HG03103 (cell line): ENCODE data around the gene FAM170B.

ENCODE experiments used
- ATAC-seq: cut with Tn5 transposase; IDR thresholded peaks from one replicate; pipeline ENCODE4 v1.9.1; 2021; ENCODE audit warnings: low read depth; ENCODE audit not compliant: unreplicated experiment

FAM170B gene

DNA sequence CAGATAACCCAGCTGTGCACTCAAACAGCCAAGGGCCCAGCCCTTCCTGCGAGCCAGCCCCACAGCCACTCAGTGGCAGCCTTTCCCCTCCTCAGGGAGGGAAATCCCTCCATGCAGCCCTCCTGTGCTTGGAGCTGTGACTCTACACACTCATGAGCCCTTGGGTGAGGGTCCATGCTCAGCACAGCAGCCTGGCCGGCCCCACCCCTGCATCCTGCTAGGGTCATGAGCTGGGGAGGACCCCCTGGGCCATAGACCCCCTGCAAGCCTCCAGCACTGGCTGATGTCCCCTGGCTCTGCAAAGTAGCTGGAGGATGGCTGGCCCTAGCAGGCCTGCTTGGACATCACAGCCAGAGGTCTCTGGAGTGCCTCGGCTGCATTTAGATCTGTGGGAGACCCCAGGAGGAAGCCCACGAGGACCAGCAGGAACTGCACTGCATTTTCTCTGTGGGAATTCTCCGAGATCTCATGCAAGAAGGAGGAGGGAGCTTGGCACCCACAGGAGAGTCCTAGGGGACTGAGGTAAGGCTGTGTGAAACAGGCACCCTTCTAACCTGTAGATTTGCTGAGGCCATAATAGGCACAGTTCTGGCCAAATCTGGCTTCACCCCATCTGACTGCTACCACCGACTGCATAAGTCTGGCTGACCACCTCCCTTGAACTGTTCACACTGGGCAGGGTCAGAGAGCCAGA lies 37.0 kb upstream of the FAM170B start:
- no peak for ATAC-seq

DNA sequence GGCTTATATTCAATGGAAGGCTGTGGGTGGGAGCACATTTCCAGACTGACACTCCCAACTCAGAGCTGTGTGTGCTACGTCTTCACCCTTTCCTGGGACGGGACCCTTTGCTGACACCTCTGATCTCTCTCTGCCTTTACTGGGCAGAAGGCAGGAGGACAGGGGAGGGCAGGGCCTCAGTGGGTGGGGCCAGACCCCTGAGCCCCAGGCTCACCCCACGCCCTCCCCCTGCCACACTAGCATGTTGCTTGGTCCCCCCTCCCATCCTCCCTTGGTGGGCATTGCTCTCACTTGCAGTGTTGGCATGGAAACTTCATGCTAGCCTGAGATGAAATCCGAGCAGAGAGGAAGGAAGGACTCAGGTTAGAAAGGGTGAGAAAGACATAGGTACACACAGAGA lies 36.0 kb upstream of the FAM170B start:
- ATAC-seq, result no peak

DNA sequence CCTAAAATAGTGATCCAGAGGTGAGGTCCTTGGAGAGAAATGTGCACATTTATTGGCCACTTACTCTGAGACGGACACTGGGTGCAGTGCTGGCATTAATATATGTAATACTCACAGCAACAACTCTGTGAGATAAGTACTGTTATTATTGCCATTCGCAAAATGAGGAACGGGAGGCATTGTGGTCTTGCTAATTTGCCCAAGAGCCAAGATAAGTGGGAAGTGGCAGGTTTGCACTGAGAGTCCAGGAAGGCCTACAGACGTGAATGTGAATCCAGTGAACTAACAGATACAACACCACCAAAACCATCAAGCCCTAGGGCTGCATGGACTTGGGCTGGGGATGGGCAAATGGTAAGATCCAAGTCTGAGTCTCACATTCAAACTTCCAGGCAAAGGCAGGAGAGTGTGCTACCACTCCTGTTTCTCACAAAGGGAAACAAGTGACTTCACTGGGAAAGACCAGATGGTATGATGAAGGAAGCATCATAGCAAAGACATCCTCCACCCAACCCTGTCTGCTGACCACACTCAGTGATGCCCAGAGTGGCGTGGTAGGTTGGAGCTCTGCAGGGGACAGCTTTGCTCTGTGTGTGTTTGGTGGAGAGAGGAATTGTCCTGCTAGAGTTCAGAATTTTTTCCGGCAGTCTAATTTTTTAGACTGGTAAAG lies 35.1 kb upstream of the FAM170B start:
- no peak for ATAC-seq

DNA sequence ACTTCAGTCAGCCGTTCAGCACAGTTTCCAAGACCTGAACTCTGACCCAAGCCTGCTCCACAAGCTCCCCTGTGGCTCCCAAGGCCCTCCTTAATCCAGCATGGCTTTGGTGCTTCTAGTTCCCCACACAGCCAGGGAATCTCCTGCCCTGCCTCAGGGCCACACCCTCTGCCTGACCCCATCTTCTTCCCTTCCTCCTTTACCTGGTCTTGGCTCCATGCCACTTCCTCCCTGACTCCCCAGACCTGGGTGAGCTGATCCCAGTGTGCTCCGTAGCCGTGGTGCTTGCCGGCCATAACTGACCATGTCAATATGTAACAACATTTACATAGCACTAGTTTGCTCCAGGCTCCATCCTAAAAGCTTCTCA lies 34.3 kb upstream of the FAM170B start:
- no peak for ATAC-seq

DNA sequence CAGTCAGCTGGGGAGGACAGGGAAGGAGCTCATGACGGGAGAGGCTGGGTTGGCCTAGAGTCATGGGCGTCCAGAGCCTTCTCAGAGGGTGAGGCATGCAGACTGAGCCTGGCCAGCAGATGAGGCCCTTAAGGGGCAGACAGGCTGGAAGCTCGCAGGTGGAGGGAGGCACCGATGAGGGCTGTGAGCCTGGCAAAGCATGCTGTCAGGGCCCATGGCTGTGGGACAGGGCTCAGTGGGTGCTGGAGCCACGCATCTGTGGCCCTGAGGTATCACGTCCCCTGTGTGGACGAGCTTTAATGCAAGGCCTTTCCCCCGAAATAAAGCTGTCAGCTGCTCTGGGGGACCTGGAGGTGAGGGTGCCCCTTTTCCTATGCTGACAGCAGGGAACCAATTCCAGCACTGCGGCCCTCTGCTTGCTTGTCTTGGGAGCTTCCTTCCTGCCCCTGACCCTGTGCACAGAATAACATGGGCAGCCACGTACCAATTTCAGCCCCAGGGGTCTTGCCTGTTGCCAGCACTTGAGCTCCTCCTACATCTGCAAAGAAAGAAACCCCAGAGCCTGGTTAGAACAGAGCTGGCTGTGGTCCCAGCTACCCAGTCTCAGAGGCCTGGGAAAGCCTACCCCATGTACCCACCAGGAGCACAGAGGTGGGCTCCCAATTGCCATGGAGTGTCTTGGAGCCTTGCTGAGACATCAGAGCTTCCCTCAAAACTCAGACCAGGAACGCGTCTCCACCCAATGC lies 33.8 kb upstream of the FAM170B start:
- no peak for ATAC-seq

DNA sequence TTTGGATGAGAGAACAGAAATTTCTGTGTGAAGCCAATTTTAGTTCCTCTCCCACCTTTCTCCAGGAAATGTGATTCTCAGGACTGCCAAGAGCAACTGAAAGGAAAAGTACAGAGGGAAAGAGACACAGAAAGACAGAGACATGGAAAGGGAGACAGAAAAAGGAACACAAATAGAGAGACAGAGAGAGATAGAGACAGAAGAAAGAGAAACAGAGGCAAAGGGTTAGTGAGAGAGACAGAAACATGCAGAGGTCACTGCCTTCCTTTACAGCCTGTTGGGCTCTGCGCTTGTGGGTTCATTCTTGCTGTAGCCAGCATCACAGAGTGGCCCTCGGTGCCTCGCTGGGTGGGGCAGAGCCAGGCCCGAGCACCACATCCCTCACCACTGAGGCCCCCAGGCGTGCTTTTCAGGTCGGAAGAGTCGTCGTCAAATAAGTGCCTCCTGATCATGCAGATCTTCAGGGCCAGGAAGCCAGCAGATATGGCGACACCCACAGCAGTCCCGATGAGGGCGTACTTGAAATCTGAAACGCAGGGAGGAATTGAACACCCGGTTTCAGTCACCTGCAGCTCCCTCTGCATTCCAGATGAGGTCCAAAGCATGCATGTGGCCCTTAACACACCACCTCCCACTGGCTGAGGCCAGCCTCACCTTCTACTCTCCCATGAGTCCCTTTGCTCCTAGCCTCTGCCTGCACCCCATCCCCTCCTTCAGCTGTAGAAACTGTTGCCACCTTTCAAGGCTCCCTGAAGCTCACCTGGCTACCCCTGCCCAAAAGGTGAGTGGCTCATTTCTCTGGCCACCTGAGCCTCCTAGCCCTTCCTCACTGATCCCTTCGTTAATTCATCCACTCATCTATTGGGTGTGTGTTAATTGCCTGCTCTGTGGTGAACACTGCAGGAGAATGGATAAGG lies 32.9 kb upstream of the FAM170B start:
- no peak for ATAC-seq

DNA sequence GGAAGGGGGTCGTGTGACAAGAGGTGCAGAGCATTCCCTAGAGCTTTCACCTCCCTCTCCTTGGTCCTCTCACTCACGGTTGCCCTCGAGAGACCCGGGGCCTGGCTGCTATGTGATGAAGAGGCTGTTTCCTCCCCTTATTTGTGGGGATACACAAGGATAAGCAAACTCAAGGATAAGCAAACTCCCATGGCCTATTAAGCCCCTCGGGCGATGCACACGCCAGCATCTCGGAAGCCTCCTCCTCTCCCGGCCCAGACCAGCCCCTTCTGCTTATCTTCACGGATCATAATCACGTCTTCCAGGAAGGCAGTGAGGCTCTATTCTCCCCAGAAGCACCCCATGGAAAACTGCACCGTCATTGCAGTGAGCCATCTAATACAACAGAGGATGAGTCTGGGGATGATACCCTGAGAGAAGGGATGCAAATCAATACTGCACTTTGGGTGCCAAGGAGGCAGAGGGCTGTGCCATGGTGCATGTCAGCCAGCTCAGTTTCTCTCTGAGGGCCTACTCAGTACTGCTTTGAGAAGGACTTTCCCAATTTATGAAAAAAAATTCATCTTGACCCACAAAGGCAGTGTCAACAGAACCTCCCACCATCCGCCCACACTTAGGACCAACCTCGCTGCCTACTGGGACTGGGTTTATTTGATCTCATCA lies 32.1 kb upstream of the FAM170B start:
- ATAC-seq, result no peak

DNA sequence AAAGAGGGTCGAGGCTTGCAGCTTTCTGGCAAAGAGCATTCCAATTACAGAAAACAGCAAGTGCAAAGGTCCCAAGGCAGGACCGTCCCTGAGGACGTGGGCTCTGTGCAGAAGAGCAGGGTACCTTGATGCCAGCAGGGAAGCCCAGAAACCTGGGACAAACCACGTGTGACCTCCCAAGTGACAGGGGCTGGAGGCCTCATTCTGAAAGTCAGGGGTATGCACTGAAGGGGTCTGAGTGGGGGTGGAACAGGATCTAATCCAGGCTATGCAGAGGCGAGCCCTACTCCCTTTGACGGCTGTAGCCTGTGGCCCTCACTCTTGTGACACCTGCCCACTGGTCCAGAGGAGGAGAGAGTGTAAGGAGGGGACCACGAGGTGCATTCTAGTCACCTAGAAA lies 31.4 kb upstream of the FAM170B start:
- no peak for ATAC-seq

DNA sequence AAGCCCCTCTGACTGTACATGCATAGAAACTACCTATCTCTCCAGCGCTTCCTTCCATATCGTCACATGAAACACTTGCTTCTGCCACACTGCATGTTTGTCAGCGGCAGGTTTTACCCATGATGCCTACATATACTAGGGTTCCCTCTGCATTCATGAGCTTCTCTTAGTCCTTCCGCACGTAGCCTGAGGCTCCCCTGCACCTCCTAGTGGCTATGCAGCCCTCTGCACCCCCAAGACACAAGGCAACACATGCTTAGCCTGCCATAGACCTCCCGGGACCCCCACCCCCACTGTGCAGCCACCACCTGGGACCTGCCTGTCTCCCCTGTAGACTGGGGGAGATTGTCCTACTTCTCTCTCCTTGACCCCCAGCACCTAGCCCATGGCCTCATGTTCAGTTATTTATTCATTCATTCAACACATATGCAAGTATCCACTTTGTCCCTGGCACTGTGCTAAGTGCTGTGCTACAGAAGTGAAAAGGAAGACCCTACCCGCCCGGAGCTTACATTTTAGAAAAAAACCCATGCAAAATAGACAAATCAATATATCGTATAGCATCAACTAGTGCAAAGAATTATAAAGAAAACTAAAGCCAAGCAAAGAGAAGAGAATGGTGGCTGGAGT lies 30.9 kb upstream of the FAM170B start:
- ATAC-seq, result peak; percentile 86

DNA sequence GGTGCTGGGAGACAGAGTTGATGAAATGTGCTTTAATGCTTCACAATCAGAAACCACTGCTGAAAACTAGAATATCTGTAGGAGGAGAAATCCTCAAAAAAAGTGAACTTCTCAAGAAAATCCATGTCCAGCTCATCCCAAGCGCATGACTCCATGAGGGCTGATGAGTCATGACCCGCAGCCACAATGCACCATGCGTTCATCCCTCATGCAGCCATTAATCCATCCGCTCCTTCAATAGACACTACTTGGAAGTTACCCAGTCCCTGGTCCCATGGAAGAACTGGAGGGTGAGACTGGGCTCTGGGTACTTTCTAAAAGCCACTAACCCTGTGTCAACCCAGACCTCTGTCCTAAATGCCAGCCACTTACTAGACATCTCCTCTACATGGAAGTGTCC lies 29.9 kb upstream of the FAM170B start:
- ATAC-seq, result no peak

DNA sequence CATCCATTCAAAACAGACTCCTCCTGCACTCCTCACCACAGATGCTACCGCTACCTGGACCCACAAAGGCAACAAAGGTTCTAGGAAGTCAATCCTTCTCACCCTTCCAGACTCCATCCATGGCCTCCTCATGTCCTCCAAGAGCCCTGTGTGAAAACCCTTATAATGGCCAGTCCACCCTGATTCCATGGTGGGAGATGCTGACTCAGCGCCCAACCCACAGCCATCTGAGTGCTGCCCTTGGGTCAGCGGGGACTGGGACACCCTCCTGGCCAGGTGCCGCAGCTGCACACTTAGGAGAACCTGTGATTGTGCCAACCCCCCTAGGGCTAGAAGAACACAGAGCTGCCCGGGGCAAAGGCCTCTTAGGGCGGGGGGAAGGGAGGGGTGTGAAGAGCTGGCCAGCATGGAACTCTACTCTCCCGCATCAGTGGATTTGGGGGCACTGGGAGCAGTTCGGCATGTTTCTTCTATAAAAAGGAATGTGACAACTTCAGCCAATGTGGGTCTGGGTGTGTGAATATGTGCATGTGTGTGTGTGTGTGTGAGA lies 29.0 kb upstream of the FAM170B start:
- no peak for ATAC-seq

DNA sequence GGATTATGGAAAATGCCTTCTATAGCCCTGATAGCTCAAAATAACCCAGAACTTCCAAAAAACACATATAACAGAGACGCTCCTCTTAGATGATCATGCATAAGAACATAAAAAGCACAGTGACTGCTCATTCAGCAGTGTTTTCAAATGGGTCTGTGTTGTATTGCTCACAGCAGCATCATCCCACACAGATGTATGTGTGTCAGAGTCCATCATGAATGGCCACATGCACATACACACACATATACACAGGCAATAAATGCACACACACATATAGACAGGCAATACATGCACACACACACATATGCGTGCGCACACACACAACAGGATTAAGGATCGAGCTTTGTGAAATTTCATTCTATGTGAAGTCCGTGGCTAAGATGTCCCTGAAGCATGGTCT lies 28.2 kb upstream of the FAM170B start:
- ATAC-seq, result no peak

DNA sequence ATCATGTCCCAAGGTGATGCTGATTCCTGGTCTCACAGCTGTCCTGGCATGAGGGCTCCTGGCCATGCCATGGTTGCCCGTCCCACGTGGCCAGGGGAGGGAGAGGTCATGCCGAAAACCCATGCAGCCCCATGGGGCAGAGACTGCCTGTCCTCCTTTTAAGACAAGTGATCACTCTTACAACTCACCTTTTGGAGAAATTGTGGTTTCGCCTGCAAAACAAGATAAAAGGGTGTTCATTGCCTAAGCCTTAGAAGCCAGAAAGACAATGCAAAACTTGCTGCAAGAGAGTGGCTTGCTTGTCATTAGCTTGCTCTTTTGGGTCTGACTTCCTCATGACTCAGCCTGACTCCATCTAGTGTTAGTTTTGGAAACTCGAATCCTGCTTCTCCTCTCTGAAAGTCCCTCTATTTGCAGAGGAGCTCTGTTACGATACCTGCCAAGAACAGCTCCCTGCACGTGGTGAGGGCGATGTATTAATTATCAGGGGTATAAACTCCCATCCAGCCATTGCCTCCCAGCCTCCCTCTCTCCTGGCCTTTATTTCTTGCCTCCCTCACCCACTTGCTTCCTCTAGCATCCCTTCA lies 27.7 kb upstream of the FAM170B start:
- ATAC-seq, result no peak

DNA sequence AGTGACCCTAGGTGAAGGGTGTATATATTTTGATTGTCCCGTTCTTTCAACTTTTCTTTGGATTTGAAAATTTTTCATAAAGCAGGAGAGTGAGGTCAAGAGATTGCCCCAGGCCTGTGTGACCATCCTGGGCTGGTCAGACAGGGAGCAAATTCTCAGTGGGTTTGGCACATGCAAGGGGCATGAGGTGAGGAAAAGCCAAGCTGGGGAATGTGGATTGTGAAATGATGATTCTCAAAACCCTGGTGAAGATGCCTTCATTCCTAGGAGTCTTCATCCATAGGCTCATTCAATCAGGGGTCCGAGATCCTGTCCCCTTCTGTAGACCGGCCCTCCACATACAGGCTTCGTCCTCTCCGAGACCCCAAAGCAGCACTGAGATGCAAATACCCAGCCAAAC lies 27.0 kb upstream of the FAM170B start:
- no peak for ATAC-seq

DNA sequence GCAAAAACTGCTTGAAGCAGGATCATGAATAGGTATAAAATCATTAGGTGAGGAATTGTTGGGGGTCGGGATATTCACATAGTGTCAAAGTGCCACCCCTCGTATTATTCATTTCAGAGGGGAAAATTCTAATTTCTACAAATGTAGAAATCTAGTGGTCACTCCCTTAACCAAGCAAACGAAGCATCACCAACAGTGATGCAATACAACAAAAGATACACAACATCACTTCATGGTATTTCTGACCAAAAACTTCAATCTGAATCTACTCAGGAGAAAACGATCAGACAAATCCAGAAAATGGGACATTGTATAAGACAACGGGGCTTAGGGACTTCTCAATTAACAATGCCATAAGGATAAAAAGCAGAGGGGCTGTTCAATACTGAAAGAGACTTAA lies 26.3 kb upstream of the FAM170B start:
- ATAC-seq, result no peak

DNA sequence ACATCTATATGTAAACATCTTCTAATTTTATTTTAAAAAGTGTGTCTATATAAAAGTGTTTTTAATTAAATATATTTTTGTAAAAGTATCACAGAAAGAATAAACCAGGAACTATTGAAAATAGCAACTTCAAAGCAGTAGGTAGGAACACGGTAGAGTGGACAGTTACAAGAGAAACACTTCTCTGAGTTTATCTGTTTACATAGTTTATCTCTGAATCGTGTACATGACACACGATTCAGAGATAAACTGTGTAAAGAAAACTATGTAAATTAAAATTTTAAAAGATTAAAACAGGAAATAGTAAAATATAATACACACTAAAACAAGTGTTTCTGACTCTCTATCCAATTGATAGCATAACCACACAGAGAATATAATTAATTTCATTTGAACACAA lies 25.1 kb upstream of the FAM170B start:
- no peak for ATAC-seq

DNA sequence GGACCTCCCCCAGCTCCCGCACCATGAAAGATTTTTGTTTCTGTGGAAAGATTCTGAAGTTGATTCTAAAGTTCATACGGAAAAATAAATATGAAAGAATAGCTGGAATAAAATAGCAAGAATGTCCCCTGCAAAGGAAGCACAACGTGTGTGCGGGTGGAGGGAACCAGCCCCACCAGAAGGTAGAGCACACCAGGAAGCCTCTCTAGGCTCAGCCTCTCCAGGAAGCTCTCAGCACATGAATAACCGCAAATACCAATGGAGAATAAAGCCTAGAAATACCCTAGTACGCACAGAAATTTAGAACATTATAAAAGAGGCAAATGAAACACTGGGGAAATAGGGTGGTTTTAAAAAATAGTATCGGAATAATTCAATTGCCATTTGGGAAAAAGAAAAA lies 24.6 kb upstream of the FAM170B start:
- ATAC-seq, result no peak

DNA sequence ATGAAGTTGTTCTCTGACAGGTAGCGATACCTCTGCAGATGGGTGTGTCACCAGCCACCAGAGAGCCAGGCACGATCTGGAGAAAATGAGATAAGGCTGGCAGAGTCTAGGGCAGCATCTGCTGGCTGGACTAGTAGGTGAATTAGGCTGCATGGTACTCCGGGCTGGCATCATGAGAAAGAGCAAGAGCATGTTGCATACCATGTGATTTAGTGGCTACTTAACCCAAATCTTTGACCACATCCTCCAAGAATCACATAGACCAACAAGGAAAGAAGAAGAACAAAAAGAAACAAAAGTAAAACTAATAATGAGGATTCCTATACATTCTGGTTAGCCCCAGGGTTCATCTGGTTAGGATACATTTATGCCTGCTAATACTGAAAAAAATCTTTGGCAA lies 23.4 kb upstream of the FAM170B start:
- no peak for ATAC-seq

DNA sequence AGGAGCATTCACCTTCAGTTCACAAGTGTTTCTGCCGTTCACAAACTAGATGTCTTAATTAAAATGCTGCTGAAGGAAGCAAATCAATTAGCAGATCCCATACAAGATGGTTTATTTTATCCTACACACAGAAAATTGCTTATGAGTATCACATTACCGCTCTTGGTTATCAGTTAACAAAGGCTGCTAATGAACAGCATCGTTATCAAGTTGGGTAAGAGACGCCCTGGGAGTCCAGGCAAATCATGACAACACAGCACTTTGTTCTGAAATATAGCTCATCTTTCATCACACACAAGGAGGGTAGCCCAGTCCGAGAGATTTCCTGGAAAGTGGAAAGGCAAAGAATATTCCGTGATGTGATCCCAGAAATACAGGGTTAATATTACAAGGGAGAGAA lies 20.8 kb upstream of the FAM170B start:
- ATAC-seq, result no peak
